Measurements from ENCODE around the gene SLC34A1.

Gene SLC34A1

DNA sequence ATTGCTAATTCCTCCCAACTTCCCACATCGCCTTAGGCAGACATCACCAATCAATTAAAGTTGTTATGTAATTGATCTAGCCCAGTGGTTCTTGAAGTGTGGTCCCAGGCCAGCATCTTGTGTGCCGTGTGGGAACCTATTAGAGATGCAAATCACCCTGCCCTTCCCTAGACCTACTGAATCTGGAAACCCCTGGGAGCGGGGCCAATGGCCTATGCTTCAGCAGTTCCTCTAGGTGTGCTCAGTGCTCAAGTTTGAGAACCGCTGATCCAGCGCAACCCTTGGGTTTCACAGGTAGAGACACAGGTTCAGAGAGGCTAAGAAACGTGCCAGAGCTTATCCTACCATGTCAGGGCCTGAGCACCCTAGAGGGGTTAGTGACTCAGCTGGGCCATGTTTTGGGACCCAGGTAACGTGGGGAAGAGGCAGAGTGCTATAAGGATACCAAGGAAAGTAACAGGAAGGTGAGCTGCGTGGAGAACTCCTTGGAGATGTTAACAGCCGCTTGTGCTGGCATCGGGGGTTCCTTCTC, 4.4 kb downstream of the SLC34A1 start:
- DNase-seq (ENCODE audit: low read depth), result no peak

GRCh38 chr5:177389241-177390169, 5.3 kb downstream of the SLC34A1 start:
- DNase-seq (ENCODE audit: low read depth), result no peak

GRCh38 chr5:177390363-177391300, 6.4 kb downstream of the SLC34A1 start:
- DNase-seq (ENCODE audit: low read depth), result peak; percentile 82

DNA sequence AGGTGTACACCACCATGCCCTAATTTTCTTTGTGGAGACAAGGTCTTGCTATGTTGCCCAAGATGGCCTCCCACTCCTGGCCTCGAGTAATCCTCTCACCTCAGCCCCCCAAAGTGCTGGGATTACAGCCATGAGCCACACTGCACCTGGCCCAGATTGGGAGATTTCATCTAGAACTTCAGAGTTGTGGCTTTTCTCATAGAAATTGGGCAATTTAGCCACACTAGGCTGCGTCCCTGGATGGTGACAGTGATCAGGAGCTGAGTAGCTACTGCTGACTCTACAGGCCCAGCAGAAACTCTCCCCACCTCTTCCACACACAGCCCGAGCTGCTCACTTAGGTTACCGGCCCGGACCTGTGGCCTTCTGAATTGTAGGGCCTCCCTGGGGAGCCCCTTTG, 8.5 kb downstream of the SLC34A1 start:
- DNase-seq (ENCODE audit: low read depth), result no peak

DNA sequence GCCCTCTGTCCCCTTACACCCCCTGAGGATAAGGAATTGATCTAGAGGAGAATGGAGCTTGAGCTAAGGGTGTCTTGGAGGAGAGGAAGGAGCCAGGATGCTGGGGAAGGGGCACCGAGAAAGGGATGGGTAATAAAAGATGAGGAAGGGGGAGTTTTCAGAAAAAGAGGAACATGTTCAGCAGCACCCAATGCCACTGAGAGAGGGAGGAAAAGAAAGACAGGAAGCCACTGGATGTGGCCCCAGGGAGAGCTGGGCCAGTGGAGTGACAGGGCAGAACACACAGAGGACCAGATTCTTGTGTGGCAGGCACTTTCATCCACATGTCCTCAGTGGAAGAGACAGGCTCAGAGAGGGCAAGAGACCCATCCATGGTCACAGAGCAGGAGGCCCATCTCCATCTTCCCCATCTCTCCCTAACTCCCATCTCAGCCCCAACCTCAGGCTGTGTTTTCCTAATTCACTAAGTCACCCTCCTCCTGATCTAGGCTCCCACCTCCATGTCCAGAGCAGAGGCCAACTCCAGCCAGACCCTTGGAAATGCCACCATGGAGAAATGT, 9.1 kb downstream of the SLC34A1 start:
- DNase-seq (ENCODE audit: low read depth), result no peak

DNA sequence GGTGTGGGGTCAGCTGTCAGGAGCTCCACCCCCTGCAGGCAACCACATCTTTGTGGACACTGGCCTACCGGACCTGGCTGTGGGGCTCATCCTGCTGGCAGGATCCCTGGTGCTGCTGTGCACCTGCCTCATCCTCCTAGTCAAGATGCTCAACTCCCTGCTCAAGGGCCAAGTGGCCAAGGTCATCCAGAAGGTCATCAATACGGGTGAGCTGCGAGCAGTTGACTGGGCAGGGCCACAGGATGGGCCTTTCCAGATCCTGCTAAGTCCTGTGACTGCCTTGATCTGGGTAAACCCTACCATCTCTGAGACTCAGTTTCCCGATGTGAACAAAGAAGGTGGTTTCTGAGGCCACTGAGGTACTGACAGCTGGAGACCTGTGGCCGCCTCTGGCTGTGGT, 9.8 kb downstream of the SLC34A1 start:
- no peak for DNase-seq (ENCODE audit: low read depth)

DNA sequence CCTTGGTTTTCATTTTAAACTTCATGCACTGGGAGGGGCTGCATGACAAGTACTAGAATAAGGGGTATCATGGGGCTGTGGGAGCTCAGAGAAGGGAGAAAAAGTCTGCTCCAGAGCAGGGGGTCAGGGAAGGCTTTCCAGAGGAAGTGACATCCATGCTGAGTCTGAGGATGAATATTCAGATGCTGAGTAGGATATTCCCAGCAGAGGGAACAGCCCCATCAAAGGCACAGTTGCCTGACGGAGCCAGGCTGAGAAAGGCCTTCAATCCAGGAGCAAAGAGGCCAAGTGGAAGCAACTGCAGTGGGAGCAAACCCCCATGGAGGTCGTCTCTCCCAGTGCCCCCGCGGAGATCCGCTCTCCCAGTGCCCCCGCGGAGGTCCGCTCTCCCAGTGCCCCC, 11.8 kb downstream of the SLC34A1 start:
- DNase-seq (ENCODE audit: low read depth), result no peak

- no peak for DNase-seq (ENCODE audit: low read depth)
Observed at GRCh38 chr5:177396807-177397206, 12.6 kb downstream of the SLC34A1 start.

- DNase-seq (ENCODE audit: low read depth), result no peak
Observed at GRCh38 chr5:177397875-177398390, 13.7 kb downstream of the SLC34A1 start.

- no peak for DNase-seq (ENCODE audit: low read depth)
Observed at GRCh38 chr5:177399997-177400868, 16.0 kb downstream of the SLC34A1 start, which contains the start of gene PFN3. TSS of gene PFN3 (minus strand) at chr5:177400661. CDS start at chr5:177400576, 85 bp downstream.

- peak; percentile 62 for DNase-seq (ENCODE audit: low read depth)
Observed at GRCh38 chr5:177402271-177403043, 18.2 kb downstream of the SLC34A1 start.

- DNase-seq (ENCODE audit: low read depth), result no peak
Observed at GRCh38 chr5:177403102-177403791, 19.0 kb downstream of the SLC34A1 start.

DNA sequence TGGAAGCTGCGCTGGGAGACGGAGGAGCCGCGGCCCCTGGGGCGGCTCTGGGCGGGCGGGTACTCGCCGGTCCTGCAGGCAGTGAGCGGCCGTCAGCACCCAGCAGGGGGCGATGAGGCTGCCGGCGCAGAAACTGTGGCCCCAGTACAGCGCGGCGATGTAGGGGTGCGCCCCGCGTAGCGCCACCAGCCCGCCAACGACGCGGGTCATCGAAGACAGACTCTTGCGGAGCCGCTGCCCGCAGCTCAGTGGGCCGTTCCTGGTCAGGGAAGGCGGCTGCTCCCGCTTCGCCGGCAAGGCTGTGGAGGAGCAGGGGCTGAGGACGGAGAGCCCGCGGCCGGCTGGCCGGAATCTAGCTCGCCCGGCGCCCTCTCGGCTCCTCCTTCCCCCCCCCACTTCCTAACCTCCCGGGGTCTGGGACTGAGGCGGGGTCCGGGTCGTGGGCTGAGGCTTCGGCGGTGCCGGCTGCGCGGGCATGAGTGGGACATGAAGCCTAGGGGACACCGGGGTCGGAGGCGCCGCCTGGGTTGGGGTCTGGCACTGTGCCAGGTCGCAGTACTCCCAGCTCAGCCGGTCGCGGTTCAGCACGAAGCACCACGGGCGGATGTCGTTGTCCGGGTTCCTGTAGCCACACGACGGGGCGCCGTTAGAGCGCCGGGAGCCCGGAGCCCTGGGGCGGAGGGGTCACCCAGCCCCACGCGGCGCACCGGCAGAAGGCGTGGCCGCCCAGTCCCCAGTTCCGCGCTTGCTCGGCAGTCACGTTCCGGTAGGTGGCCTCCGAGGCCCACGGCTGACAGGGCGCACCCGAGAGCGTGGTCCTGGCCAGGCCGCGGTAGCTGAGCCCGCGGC, 19.8 kb downstream of the SLC34A1 start:
- peak; percentile 80 for DNase-seq (ENCODE audit: low read depth)

DNA sequence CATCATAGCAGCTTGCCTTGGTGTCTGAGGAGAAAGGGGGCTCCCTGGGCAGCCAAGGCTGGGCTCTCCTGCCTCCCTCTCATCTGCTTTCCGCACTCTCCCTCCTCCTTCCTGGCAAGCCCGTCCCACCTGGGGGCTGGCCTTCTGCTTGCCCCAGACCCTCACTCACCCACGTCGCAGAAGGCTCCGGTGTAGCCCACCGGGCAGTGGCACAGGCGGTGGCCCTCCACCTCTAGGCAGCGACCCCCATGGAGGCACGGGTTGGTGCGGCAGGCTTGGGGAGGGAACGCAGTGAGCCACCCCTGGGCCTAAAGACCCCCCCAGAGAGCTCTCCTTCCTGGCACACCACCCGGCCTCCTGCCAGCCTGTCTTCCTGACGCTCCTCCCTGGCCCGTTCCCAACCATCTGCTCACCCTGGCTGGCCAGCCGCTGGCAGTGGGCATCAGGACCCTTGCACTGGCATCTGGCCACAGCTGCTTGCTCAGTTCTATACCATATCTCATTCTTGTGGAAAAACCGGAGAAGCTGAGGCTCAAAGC, 20.5 kb downstream of the SLC34A1 start:
- DNase-seq (ENCODE audit: low read depth), result no peak

- DNase-seq (ENCODE audit: low read depth), result no peak
Observed at GRCh38 chr5:177405312-177405711, 21.1 kb downstream of the SLC34A1 start.

- DNase-seq (ENCODE audit: low read depth), result no peak
Observed at GRCh38 chr5:177405805-177406204, 21.6 kb downstream of the SLC34A1 start.

GRCh38 chr5:177409043-177409801, 25.0 kb downstream of the SLC34A1 start, which contains the start of gene F12:
TSS of gene F12 (minus strand) at chr5:177409564. CDS start at chr5:177409527, 37 bp downstream.
- no peak for DNase-seq (ENCODE audit: low read depth)

Data from stimulated activated CD4-positive, alpha-beta T cell treated with anti-CD3 and anti-CD28 coated beads, Interleukin-2, amount 100 ng/mL, for 4 hours (primary cell).